ENCODE results near the gene TAB2. TPM values are rescaled to one million over a fixed set of nuclear protein-coding genes. Genes with fewer than 3 reads are reported as not detected.
"Not testable (repeated sequence)": the region's sequence is repeated elsewhere in the genome, so short reads cannot be mapped to it uniquely, and the experiment has no call there.

Gene TAB2
- total RNA-seq, 4 donors from 2014 or later: 49.8 to 81.8 (median 74.1) TPM

GRCh38 chr6:149441740-149442139, 124.2 kb downstream of the TAB2 start:
- 79% methylated on average over 8 of the region's 9 CpGs for WGBS
- Histone ChIP-seq H3K9me3 (no peaks in the 10 kb centered on the region), H3K4me3 (no peak overlapping the region), H3K36me3 (no peaks in the 10 kb centered on the region), H3K4me1 (no peaks in the 10 kb centered on the region), H3K27ac (no peak overlapping the region), H3K27me3 (peaks cover 10% of the 10 kb centered on the region)
- peak in 1 of 2 donors; percentile 55 for DNase-seq (ENCODE audit: low spot score in 2 of 2)
- TF ChIP-seq CTCF (IDR thresholded peaks at IDR 0.05): no peak
- no peak for TF ChIP-seq POLR2A (IDR thresholded peaks at IDR 0.05)
- no peak for TF ChIP-seq EP300 (IDR thresholded peaks at IDR 0.05)
- TF ChIP-seq POLR2AphosphoS5 (IDR thresholded peaks at IDR 0.05): no peak

DNA sequence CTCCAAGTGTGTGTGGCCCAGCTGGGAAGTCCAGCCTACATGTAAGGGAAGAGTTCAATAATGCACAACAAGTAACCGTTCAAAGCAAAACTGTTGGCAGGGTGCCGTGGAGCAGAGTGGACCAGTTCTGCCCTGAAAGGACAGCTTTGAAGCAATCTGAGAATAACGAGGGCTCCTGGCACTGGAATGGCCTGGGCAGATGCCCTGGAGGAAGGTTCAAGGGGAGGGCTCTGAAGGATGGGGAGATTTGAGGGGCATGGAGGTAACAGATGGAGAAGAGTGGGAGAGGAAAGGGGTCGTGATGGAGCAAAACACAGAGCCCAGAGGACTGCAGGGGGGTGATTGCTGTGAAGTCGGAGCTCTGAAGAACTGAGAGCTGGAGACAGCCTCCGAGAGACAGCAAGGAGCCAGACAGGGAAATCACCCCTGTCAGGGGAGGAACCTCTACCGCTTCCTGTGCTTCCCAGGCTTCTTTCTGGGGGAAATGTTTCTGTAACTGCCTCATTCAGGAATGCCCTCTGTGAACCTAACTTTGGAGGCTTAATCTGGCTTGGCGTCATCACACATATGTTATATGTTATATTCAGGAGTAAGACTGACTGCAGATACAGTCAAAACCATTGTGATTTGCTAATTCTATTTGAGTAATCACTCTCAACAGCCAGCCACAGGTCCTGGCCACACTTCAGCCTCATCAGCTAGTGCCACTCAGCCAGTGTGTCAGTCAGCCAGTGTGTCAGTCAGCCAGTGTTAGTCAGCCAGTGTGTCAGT, 126.1 kb downstream of the TAB2 start:
- Histone ChIP-seq H3K4me3 (no peak overlapping the region), H3K4me1 (no peaks in the 10 kb centered on the region), H3K36me3 (no peaks in the 10 kb centered on the region), H3K27ac (no peak overlapping the region), H3K27me3 (peaks cover 16% of the 10 kb centered on the region), H3K9me3 (no peaks in the 10 kb centered on the region)
- WGBS: 69% methylated on average over 8 of the region's 8 CpGs
- no peak for DNase-seq (ENCODE audit: low spot score in 2 of 2)
- no peak for TF ChIP-seq POLR2A (IDR thresholded peaks at IDR 0.05)
- TF ChIP-seq CTCF (IDR thresholded peaks at IDR 0.05): no peak
- TF ChIP-seq POLR2AphosphoS5 (IDR thresholded peaks at IDR 0.05): no peak
- TF ChIP-seq EP300 (IDR thresholded peaks at IDR 0.05): no peak

GRCh38 chr6:149444360-149445094, 127.0 kb downstream of the TAB2 start:
- not testable (repeated sequence) for H3K9me3 ChIP-seq, H3K4me1 ChIP-seq, H3K36me3 ChIP-seq, H3K27ac ChIP-seq, H3K4me3 ChIP-seq
- H3K27me3 ChIP-seq: peaks cover 16% of the 10 kb centered on the region
- DNase-seq (ENCODE audit: low spot score in 2 of 2): peak in 1 of 2 donors; percentile 33
- WGBS: 77% methylated on average over 3 of the region's 3 CpGs

GRCh38 chr6:149445095-149445466, 127.6 kb downstream of the TAB2 start:
- no peak overlapping the region for H3K27ac ChIP-seq
- no peaks in the 10 kb centered on the region for H3K4me1 ChIP-seq
- no peak for TF ChIP-seq POLR2A (IDR thresholded peaks at IDR 0.05)
- no peak for TF ChIP-seq POLR2AphosphoS5 (IDR thresholded peaks at IDR 0.05)
- TF ChIP-seq EP300 (IDR thresholded peaks at IDR 0.05): no peak
- no peak for TF ChIP-seq CTCF (IDR thresholded peaks at IDR 0.05)
- 61% methylated on average over 3 of the region's 6 CpGs for WGBS
- no peaks in the 10 kb centered on the region for H3K36me3 ChIP-seq
- peaks cover 16% of the 10 kb centered on the region for H3K27me3 ChIP-seq
- DNase-seq (ENCODE audit: low spot score in 2 of 2): peak in 1 of 2 donors; percentile 31
- H3K9me3 ChIP-seq: no peaks in the 10 kb centered on the region
- H3K4me3 ChIP-seq: no peak overlapping the region

DNA sequence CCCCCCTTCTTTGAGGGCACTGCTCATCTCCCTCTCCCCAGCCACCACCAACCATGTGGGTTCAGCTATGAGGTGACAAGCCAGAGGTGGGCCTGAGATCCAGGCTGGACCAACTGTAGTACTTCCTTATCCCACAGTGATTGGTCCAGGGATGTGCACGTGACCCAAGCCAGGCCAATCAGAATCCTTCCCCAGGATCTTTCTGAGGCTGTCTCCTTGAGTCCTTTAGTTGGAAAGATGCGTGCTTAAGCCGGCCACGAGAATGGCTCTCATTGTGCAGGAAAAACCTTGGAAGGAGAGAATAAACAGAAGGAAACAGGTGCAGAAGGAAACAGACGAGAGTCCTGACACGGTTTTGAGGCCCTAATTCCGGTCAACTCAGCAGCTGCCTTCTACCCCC, 128.1 kb downstream of the TAB2 start:
- Histone ChIP-seq H3K27ac (no peak overlapping the region), H3K4me3 (no peak overlapping the region), H3K9me3 (no peaks in the 10 kb centered on the region), H3K27me3 (peaks cover 20% of the 10 kb centered on the region), H3K4me1 (peaks cover 3% of the 10 kb centered on the region), H3K36me3 (no peaks in the 10 kb centered on the region)
- DNase-seq (ENCODE audit: low spot score in 2 of 2): peak in 1 of 2 donors; percentile 41
- TF ChIP-seq POLR2A (IDR thresholded peaks at IDR 0.05): no peak
- no peak for TF ChIP-seq POLR2AphosphoS5 (IDR thresholded peaks at IDR 0.05)
- 94% methylated on average over 7 of the region's 7 CpGs for WGBS

DNA sequence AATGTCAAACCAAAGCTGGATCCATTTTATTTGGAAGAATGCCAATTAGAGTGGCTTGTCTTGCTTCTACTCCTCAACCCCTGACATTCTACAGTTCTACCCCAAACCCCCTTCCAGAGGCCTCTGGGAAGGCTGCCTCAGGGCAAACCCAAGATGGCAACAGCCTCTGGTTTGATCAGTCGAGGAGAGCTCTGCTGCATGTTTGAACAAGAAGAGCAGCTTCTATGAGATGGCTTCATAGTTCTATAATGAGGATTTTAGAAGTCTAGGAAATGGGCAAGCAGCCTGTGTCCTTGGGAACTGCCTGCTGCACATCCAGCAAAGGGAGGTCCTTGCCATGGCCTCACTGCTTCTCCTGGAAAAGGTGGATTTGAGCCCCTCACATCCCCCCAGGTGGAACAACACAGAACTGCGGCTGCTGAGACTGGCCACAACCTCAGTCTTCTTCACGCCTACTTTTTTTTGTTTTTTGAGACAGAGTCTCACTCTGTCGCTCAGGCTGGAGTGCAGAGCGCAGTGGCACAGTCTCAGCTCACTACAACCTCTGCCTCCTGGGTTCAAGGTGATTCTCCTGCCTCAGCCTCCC, 129.4 kb downstream of the TAB2 start:
- 94% methylated on average over 5 of the region's 5 CpGs for WGBS
- Histone ChIP-seq H3K9me3 (no peaks in the 10 kb centered on the region), H3K27me3 (peaks cover 26% of the 10 kb centered on the region), H3K4me1 (peaks cover 16% of the 10 kb centered on the region), H3K4me3 (no peak overlapping the region), H3K36me3 (no peaks in the 10 kb centered on the region), H3K27ac (no peak overlapping the region)
- no peak for DNase-seq (ENCODE audit: low spot score in 2 of 2)
- TF ChIP-seq EP300 (IDR thresholded peaks at IDR 0.05) (no peak), CTCF (IDR thresholded peaks at IDR 0.05) (no peak), POLR2AphosphoS5 (IDR thresholded peaks at IDR 0.05) (no peak), POLR2A (IDR thresholded peaks at IDR 0.05) (no peak)

Data from suprapubic skin (tissue), 4 donors.